Activated naive CD8-positive, alpha-beta T cell treated with anti-CD3 and anti-CD28 coated beads, Interleukin-2, amount 50 U/mL, for 24 hours (primary cell): Measurements from ENCODE around the gene DNM2.
"Not testable (repeated sequence)": the region's sequence is repeated elsewhere in the genome, so short reads cannot be mapped to it uniquely, and the experiment has no call there.

Experiments
- ATAC-seq: fragments of 150-1000 bp; cut with Tn5 transposase; one replicate; pipeline ENCODE4 v1.10.0; 2021
- DNase-seq: peaks from one replicate; pipeline ENCODE4 v3.0.0; 2021
- H3K27ac Mint-ChIP-seq: one replicate; pipeline ENCODE4 v1.8.0; 2021; ENCODE audit warnings: mild to moderate bottlenecking, mixed read lengths
- H3K27me3 Mint-ChIP-seq: one replicate; pipeline ENCODE4 v1.8.0; 2021; ENCODE audit warnings: mixed read lengths
- H3K36me3 Mint-ChIP-seq: one replicate; pipeline ENCODE4 v1.8.0; 2021; ENCODE audit warnings: low read depth, mixed read lengths
- H3K4me1 Mint-ChIP-seq: one replicate; pipeline ENCODE4 v1.8.0; 2021; ENCODE audit warnings: mixed read lengths
- H3K4me3 Mint-ChIP-seq: one replicate; pipeline ENCODE4 v1.8.0; 2021; ENCODE audit warnings: mild to moderate bottlenecking, moderate library complexity, mixed read lengths
- H3K9me3 Mint-ChIP-seq: one replicate; pipeline ENCODE4 v1.8.0; 2021; ENCODE audit warnings: mixed read lengths

Gene DNM2

DNA sequence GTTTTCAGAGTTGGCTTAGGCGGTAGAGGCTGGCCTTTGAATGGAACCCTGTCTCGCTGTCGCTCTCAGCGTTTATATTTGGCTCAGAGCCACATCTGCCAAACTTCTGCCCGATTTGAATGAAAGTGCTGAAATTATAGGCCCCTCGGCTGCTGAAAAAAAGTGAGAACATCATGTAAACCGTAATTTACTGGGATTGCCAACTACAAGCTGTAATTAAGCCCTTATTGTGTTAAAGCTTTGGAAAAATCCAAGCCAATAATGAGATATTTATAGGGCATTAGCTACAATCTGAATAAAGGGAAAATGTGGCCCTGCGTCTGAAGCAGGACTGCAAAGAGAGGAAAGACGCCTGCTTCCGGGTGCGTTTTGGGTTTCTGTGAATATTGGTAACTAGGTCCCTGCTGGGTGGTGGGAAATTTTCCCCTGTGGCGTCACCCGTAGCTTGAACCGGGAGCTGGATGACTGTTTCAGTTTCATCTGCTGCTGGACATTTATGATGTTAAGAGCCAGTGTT is 9.9 kb downstream of the DNM2 start:
- Mint-ChIP-seq H3K27ac (no peak overlapping the region), H3K9me3 (peaks cover 3% of the 10 kb centered on the region), H3K4me1 (peaks cover 58% of the 10 kb centered on the region), H3K27me3 (no peaks in the 10 kb centered on the region), H3K36me3 (peaks cover 11% of the 10 kb centered on the region), H3K4me3 (no peak overlapping the region)
- no peak for ATAC-seq
- DNase-seq: no peak

DNA sequence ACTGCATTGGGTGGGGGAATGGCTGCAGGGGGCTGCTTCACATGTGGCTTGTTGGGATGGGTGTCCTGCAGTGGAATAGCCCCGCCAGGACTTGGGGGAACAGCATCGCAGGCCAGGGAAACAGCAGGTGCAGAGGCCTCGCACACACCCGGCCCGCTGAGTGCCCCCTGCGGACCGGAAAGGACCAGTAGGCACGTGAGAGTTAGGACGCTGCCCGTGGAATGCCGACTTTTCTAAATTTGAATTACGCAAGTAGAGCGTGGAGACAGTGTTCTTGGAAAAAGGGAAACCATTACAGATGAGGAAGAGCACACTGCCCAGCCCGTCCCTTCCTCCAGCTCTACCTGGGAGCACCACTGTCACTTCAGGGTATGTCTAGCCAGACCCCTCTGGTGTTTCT is 11.5 kb downstream of the DNM2 start:
- peaks cover 53% of the 10 kb centered on the region for H3K4me1 Mint-ChIP-seq

DNA sequence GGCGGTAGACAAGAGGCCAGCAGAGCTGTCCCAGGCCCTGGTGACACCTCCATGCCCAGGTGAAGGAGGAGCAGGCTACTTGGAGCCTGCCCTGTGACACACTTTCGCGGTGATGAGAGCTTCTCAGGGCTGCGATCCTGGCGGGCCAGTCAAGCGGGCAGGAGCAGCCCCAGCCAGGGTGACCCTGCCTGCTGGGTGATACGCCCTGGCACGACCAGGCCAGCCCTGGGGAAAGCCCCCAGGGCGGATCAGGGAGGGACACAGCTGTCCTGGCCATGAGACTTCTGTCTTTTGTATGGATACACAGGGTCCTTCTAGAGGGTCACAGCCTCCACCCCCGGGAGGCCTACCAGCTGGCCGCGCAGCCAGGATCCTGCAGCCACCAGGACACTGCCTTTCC is 13.1 kb downstream of the DNM2 start:
- no peak for ATAC-seq
- DNase-seq: no peak
- Mint-ChIP-seq H3K4me3 (peak overlapping the region; percentile 57), H3K27me3 (no peaks in the 10 kb centered on the region), H3K36me3 (peaks cover 13% of the 10 kb centered on the region), H3K27ac (no peak overlapping the region), H3K4me1 (peaks cover 51% of the 10 kb centered on the region), H3K9me3 (peaks cover 3% of the 10 kb centered on the region)

More for the DNA sequence above, 11.5 kb downstream of the DNM2 start:
- H3K9me3 Mint-ChIP-seq: peaks cover 3% of the 10 kb centered on the region
- H3K27ac Mint-ChIP-seq: no peak overlapping the region
- H3K4me3 Mint-ChIP-seq: no peak overlapping the region
- no peaks in the 10 kb centered on the region for H3K27me3 Mint-ChIP-seq
- peaks cover 11% of the 10 kb centered on the region for H3K36me3 Mint-ChIP-seq
- DNase-seq (no peak), ATAC-seq (no peak)

DNA sequence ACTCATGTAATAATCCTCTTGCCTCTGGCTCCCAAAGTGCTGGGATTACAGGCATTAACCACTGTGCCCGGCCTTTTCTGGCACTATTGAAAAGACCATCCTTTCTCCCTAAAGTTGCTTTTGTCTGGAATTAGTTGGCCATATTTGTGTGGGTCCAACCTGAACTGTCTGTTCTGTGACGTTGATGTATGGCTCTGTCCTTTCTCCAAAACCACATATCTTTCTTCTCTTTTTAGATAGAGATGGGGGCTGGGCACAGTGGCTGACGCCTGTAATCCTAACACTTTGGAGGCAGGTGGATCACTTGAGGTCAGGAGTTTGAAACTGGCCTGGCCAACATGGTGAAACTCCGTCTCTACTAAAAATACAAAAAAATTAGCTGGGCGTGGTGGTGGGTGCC is 17.9 kb downstream of the DNM2 start:
- Mint-ChIP-seq H3K27ac (no peak overlapping the region), H3K9me3 (no peaks in the 10 kb centered on the region), H3K4me1 (peaks cover 46% of the 10 kb centered on the region), H3K27me3 (no peaks in the 10 kb centered on the region), H3K36me3 (peaks cover 10% of the 10 kb centered on the region), H3K4me3 (no peak overlapping the region)
- DNase-seq: no peak
- no peak for ATAC-seq

DNA sequence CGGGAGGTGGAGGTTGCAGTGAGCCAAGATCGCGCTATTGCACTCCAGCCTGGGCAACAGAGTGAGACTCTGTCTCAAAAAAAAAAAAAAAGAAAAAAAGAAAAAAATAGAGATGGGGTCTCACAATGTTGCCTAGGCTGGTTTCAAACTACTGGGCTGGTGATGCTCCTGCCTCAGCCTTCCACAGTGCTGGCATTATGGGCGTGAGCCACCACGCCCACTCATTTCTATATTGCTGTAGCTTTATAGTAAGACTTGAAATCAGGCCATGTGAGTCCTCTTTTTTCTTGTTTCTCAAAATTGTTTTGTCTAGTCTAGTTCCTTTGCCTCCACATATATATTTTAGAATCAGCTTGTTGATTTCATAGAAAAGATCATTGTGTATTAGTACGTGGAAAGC is 18.3 kb downstream of the DNM2 start:
- ATAC-seq (no peak), DNase-seq (no peak)
- Mint-ChIP-seq H3K9me3 (no peaks in the 10 kb centered on the region), H3K4me3 (no peak overlapping the region), H3K27me3 (no peaks in the 10 kb centered on the region), H3K27ac (no peak overlapping the region), H3K4me1 (peaks cover 46% of the 10 kb centered on the region), H3K36me3 (peaks cover 14% of the 10 kb centered on the region)

DNA sequence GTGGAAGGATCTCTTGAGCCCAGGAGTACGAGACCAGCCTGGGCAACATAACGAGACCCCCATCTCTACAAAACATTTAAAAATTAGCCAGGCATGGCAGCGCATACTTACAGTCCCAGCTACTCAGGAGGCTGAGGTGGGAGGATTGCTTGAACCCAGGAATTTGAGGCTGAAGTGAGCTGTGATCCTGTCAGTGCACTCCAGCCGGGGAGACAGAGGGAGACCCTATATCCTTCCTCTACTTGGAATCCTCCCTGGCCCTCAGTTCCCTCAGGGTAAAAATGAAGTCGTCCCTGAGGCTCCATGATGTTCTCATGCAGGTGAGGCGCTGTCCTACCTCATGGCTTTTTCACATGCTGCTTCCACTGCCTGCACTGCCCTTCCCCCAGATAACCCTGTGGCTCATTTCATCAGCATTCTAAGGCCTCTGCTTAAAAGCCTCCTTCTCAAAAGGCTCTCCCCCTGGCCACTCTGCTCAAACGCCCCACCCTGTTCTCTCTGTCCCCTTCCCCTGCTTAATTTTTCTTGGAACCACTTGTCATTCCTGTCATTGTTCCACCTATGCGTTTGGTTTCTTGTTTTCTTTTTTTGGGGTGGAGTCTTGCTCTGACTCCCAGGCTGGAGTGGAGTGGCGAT is 19.2 kb downstream of the DNM2 start:
- H3K36me3 Mint-ChIP-seq: peaks cover 14% of the 10 kb centered on the region
- peaks cover 44% of the 10 kb centered on the region for H3K4me1 Mint-ChIP-seq
- ATAC-seq (peak; percentile 7), DNase-seq (no peak)
- no peak overlapping the region for H3K4me3 Mint-ChIP-seq
- no peaks in the 10 kb centered on the region for H3K9me3 Mint-ChIP-seq
- no peaks in the 10 kb centered on the region for H3K27me3 Mint-ChIP-seq
- no peak overlapping the region for H3K27ac Mint-ChIP-seq

DNA sequence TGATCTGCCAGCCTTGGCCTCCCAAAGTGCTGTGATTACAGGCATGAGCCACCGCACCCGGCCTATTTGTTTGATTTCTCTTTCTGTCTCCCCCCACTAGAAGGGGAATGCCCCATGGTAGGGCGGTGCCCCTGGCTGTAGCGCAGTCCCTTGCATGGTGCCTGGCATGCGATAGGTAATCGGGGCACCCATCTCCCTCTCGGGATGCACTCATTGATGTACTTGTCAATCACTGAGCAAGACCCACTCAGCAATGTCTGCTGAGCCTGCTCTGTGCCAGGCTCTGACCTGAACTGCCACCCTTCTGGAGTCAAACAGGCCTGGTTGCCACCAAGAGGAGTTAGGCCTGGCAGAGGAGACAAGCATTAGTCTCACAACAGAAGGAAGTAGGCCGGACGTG is 19.8 kb downstream of the DNM2 start:
- DNase-seq: no peak
- ATAC-seq: no peak

DNA sequence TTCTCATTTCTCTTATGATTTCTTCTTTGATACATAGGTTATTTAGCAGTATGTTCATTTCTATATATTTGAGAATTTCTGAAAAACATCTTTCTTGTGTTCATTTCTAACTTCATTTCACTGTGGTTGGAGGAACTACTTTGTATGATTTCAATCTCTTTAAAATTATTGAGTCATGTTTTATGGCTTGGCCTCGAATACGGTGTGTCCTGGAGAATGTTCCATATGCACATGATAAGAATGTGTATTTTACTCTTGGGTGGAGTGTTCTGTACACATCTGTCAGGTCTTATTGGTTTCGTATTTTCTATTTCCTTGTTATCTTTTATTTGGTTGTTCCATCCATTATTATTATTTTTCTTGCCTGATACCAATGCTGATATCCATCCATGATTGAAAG is 22.9 kb downstream of the DNM2 start:
- Mint-ChIP-seq H3K9me3 (no peaks in the 10 kb centered on the region), H3K4me1 (peaks cover 52% of the 10 kb centered on the region), H3K27me3 (no peaks in the 10 kb centered on the region), H3K4me3 (no peak overlapping the region), H3K36me3 (peaks cover 14% of the 10 kb centered on the region), H3K27ac (no peak overlapping the region)
- DNase-seq (no peak), ATAC-seq (no peak)

More for the DNA sequence above, 19.8 kb downstream of the DNM2 start:
- H3K9me3 Mint-ChIP-seq: no peaks in the 10 kb centered on the region
- H3K27me3 Mint-ChIP-seq: no peaks in the 10 kb centered on the region
- no peak overlapping the region for H3K27ac Mint-ChIP-seq
- peaks cover 49% of the 10 kb centered on the region for H3K4me1 Mint-ChIP-seq
- H3K4me3 Mint-ChIP-seq: no peak overlapping the region
- H3K36me3 Mint-ChIP-seq: peaks cover 14% of the 10 kb centered on the region

DNA sequence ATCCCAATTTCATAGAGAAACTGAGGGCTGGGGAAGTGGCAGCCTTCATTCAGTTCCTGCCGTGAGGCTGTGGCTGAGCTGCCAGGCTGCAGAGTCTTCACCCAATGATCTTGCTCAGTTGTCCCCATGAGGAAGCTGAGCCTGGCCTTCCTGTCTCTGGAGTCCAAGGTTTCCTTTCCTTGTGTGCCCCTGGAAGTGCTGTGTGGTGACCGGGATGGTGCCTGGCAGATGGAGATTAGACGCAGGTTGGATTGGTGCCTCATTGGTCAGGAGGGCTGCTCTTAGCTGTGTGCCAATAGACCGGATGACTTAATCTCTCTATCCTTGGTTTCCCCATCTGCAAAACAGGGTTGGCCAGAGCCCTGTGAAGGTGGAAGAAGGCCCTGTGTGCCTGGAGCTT is 24.6 kb downstream of the DNM2 start:
- ATAC-seq (no peak), DNase-seq (no peak)
- H3K4me3 Mint-ChIP-seq: no peak overlapping the region
- peaks cover 47% of the 10 kb centered on the region for H3K4me1 Mint-ChIP-seq
- H3K9me3 Mint-ChIP-seq: no peaks in the 10 kb centered on the region
- no peak overlapping the region for H3K27ac Mint-ChIP-seq
- H3K36me3 Mint-ChIP-seq: peaks cover 14% of the 10 kb centered on the region
- no peaks in the 10 kb centered on the region for H3K27me3 Mint-ChIP-seq

DNA sequence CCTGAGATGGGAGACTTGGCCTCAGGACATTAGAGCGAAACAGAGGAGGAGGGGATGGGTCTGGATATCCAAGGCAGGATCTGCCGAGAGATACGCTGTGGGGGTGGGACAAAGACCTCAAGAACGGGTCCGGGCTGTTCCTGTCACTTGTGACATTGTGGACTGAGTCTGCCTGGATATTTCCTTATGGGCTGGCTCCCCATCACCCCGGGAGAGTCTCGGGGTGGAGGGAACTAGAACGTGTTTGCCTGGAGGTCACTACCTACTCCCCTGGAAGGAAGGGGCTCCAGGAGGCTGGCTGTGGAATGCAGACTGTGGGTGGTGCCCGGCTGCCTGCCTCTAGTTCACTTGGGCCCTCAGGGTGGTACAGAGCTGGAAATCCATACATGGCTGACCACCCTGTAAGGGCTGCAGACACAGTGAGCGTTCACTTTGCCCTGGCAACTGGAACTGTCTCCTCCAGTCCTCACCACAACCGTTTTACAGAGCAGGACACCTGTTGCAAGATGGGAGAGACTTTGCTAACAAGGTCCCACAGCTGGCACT is 26.4 kb downstream of the DNM2 start:
- Mint-ChIP-seq H3K27ac (no peak overlapping the region), H3K4me1 (peaks cover 54% of the 10 kb centered on the region), H3K9me3 (no peaks in the 10 kb centered on the region), H3K4me3 (no peak overlapping the region), H3K27me3 (no peaks in the 10 kb centered on the region), H3K36me3 (peaks cover 12% of the 10 kb centered on the region)
- ATAC-seq (no peak), DNase-seq (no peak)

DNA sequence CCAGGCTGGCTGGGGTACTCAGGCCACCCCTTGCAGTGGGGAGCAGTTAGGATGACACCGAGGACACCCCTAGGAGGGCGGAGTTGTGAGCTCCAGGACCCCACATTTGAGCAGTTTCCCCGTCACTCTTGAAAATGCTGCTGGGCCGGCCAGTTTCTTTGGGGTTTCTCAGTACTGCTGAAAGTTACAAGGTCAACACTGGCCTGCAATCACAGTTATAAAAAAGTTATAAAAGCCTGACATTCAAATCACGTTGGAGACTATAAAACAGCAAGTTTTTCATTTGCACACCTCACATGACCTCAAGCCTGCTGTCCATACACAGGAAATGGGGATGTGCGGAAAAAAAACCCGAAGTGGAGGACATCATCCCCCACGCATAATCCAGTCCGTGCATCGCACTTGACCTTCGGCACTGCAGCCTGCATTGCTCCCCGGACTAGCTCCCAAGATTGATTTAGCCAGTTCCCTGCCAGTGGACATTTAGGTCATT is 27.0 kb downstream of the DNM2 start:
- Mint-ChIP-seq H3K36me3 (peaks cover 11% of the 10 kb centered on the region), H3K4me3 (no peak overlapping the region), H3K9me3 (no peaks in the 10 kb centered on the region), H3K27me3 (no peaks in the 10 kb centered on the region), H3K27ac (no peak overlapping the region), H3K4me1 (peaks cover 56% of the 10 kb centered on the region)
- DNase-seq (no peak), ATAC-seq (no peak)

DNA sequence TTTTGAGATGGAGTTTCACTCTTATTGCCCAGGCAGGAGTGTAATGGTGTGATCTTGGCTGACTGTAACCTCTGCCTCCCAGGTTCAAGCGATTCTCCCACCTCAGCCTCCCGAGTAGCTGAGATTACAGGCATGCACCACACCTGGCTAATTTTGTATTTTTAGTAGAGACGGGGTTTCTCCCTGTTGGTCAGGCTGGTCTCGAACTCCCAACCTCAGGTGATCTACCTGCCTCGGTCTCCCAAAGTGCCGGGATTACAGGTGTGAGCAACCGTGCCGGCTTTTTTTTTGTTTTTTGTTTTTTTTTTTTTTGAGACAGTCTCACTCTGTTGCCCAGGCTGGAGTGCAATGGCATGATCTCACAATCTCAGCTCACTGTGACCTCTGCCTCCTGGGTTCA is 28.6 kb downstream of the DNM2 start:
- peaks cover 61% of the 10 kb centered on the region for H3K4me1 Mint-ChIP-seq
- not testable (repeated sequence) for H3K9me3 Mint-ChIP-seq, H3K27me3 Mint-ChIP-seq, DNase-seq, ATAC-seq, H3K27ac Mint-ChIP-seq, H3K4me3 Mint-ChIP-seq, H3K36me3 Mint-ChIP-seq

DNA sequence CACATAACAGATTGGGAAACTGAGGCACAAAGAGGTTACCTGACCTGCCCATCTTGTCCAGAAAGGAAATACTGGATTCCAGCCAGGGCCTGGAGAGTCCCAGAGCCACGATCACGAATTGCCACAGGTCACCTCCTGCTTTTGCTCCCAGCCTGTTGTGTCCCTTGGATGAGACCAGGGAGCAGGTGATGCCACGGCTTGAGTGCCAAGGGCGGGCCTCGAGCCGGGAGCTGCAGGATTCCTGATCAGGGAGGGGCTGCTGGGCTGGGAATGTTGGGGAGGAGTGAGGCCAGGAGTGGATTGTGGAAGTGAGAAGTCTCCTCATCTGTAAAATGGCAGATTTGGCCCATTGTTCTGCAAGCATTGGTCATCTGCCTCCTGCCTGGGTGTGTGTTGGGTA is 29.4 kb downstream of the DNM2 start:
- Mint-ChIP-seq H3K9me3 (no peaks in the 10 kb centered on the region), H3K4me3 (no peak overlapping the region), H3K27ac (no peak overlapping the region), H3K36me3 (peaks cover 2% of the 10 kb centered on the region), H3K4me1 (peaks cover 63% of the 10 kb centered on the region), H3K27me3 (no peaks in the 10 kb centered on the region)
- DNase-seq (no peak), ATAC-seq (no peak)

DNA sequence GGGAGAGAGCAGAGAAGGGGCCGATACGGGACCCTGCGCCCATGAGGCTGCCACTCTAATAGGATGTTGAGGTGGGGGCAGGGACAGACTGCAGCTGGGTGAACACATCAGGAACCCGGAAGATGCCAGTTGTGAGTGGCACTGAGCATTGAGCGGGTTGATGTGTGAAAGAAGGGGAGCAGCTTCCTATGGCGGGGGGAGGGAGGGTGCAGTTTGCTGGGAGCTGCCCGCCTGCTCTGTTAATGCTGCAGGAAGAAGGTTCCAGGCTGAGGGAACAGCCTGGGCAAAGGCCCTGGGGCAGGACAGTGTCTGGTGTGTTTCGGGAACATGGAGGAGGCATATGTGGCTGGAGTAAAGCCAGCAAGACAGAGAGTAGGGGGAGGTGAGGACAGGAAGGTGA is 29.8 kb downstream of the DNM2 start:
- Mint-ChIP-seq H3K27ac (no peak overlapping the region), H3K36me3 (peaks cover 2% of the 10 kb centered on the region), H3K9me3 (no peaks in the 10 kb centered on the region), H3K4me1 (peaks cover 63% of the 10 kb centered on the region), H3K27me3 (no peaks in the 10 kb centered on the region), H3K4me3 (no peak overlapping the region)
- DNase-seq (no peak), ATAC-seq (no peak)

DNA sequence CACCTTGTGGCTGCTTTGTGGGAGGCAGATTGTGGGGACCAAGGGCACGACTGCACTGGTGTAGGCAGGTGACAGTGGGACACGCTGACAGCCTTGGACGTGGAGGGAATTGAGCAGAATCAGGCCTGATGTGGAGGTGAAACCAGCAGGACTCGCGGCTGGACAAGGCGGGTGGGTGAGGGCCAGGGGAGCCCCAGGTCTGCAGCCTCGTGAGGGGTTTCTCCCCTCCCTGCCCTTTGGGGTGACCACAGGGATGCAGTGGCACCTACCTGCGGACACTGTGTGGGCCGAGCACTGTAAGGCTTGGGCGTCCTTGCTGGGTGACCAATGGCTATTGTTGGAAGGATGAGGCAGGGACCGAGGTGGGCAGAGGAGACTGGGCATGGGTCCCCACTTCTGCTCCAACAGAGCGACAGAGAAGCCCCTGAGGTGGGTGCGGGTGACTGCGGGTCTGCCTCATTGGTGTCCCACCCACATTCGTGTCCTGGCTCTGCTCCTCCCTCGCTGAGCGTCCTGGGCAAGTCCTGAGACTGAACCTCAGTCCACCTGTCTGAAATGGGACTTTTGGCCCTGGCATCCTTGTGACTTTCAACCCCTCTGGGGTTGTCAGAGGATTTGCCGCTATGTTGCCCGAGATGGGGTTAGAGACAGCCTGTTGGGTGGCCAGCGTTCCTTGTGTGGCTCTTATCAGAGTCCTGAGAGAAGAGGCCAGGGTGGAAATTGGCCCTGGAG is 30.5 kb downstream of the DNM2 start:
- DNase-seq: no peak
- no peaks in the 10 kb centered on the region for H3K9me3 Mint-ChIP-seq
- peaks cover 67% of the 10 kb centered on the region for H3K4me1 Mint-ChIP-seq
- no peaks in the 10 kb centered on the region for H3K27me3 Mint-ChIP-seq
- no peak overlapping the region for H3K4me3 Mint-ChIP-seq
- no peaks in the 10 kb centered on the region for H3K36me3 Mint-ChIP-seq
- no peak overlapping the region for H3K27ac Mint-ChIP-seq
- no peak for ATAC-seq
